Hematopoietic multipotent progenitor cell treated with erythropoietin and hydrocortisone succinate and interleukin-3 and kit ligand, for 4 days (in vitro differentiated cells): ENCODE measurements around the gene MAPT.
"Not testable (repeated sequence)": the region's sequence is repeated elsewhere in the genome, so short reads cannot be mapped to it uniquely, and the experiment has no call there.

ENCODE experiments used
- DNase-seq: peaks from one replicate; pipeline ENCODE4 v3.0.0-alpha.2; 2015

The MAPT gene

GRCh38 chr17:45931677-45932076, 37.3 kb downstream of the MAPT start:
- no peak for DNase-seq

- DNase-seq, result no peak
Observed at GRCh38 chr17:45934044-45934979, 40.0 kb downstream of the MAPT start.

- no peak for DNase-seq
Observed at GRCh38 chr17:45935197-45935709, 40.9 kb downstream of the MAPT start.

- no peak for DNase-seq
Observed at GRCh38 chr17:45935710-45936509, 41.6 kb downstream of the MAPT start.

GRCh38 chr17:45936610-45937009, 42.3 kb downstream of the MAPT start:
- no peak for DNase-seq

DNA sequence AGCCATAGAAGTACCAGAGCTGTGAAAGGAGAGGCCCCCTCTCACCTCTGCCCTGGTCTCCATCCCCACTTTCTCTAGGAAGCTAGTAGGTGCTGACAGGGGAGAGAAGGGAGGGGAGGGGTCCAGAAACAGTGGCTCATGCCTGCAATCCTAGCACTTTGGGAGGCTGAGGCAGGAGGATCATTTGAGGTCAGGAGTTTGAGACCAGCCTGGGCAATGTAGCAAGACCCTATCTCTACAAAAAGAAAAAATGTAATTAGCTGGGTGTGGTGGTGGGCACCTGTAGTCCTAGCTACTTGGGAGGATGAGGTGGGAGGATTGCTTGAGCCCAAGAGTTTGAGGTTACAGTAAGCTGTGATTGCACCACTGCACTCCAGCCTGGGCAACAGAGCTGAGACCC, 42.8 kb downstream of the MAPT start:
- not testable (repeated sequence) for DNase-seq

DNA sequence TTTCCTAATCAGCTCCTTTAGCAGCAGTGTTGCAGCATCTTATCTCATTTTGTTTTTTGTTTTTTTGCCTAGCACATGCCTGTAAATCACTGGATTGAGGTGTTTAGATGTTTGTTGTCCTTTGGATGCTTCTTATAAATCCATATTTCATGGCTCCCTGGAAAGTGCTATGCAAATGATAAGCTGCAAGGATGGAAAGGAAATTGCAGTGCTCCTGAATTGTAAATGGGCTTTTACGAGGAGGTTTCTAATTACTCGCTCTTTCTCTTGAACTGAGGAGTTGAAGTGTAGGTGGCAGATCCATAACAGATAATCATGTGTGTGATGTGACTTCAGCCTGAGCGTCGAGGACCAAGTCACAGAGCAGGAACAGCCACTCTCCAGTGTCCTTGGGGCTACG, 45.0 kb downstream of the MAPT start:
- no peak for DNase-seq

DNA sequence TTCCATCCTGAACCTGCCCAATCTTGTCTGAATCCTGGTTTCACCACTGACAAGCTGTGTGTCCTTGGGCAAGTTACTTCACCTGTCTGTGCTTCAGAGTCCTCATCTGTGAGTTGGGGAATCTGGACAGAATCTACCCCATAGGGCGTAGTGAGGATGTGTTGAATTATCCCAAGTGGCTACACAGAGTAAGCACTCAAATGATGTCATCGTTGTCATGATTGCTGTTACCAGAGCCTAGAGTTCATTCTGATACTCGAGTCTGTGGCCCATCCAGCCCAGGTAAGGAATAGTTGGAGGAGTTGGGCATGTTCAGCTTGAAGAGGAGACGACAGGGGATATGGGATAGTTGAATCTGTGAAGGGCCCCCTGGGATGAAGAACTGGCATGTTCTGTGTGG, 45.9 kb downstream of the MAPT start:
- no peak for DNase-seq

DNA sequence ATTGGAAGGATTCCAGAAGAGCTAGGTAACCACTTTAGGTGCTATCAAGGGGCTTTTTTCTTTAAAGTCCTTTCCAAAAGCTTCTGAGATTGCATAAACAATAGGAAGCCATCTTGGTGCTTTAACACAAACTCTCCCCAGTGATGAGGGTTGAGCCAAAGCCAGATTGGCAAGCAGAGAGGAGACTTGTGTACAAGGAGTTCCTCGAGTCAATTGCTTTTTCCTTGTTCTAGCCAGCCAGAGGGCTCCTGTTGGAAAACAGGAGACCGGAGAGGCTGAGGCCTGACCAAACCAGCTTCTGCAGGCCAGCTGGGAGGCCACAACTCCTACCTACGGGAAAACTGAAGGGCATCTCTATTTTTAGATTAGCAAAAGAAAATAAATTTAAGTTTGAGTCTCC, 46.5 kb downstream of the MAPT start:
- DNase-seq, result no peak

GRCh38 chr17:45941395-45941794, 47.0 kb downstream of the MAPT start:
- no peak for DNase-seq

GRCh38 chr17:45942284-45942683, 47.9 kb downstream of the MAPT start:
- no peak for DNase-seq

DNA sequence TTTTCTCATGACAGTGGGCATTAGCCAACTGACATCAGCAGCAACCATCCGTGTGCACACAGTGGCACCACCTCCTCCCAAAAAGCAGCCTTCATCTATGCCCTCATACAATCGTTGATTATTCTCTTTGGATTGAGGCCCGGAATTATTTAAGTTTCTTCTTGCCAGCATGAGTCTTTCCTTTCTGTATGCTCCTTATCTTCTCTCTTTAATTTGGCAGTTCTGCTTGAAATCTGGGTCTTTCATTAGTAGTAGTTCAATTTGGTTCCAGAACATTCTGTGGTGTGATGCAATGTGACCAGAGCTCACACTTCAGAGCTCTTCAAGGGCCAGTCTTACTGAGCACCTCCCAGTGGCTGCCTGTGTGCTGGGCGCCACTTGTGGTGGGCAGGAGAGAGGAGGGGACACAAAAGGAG, 52.5 kb downstream of the MAPT start:
- no peak for DNase-seq

- DNase-seq, result no peak
Observed at GRCh38 chr17:45948498-45948880, 54.1 kb downstream of the MAPT start.

- peak; percentile 86 for DNase-seq
Observed at GRCh38 chr17:45948881-45949624, 54.7 kb downstream of the MAPT start.

DNA sequence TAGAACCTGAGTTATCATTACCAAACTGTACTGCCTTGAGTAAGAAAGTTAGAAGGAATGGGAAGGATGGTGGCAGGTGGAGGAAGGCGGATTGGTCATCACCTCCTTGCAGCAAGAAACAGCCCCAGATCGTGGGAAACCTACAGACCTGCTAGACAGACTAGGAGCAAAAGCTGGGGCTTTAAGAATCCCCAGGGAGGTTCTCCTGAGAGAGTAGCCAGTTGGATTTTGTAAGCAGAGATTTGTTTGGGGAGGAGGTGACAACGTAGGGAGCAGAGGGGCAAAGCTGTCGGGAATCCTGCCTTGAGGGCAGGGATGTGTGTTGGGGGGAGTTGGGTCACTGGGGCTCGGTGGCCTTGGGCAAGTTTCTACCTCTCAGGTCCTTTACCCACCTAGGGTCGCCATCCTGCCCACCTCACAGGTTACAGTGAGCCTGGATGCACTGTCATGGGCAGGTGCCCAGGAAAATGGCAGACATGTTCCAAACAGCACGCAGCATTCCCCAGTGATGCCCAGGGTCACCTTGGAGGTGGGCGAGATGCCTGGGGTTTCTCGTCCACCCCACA, 55.5 kb downstream of the MAPT start:
- no peak for DNase-seq

GRCh38 chr17:45950888-45951287, 56.5 kb downstream of the MAPT start:
- no peak for DNase-seq

- DNase-seq, result no peak
Observed at GRCh38 chr17:45951403-45951802, 57.0 kb downstream of the MAPT start.

DNA sequence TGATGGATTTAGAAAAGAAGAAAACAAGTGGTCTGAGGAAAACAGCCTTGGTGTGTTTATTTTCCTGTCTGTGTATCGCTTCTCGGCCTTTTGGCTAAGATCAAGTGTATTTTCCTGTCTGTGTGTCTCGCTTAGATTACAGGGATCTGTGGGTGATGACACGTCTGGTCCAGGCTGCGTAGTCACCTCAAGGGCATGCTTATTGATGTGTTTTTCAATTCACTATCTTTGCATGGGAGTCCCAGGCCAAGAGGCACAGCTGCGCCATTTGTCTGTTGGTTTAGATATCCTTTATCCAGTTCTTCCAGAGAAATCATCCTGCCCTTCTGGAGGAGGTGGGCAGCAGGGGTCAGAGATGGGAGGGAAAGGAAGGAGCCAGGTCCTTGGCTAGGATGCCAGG, 57.6 kb downstream of the MAPT start:
- DNase-seq, result no peak

DNA sequence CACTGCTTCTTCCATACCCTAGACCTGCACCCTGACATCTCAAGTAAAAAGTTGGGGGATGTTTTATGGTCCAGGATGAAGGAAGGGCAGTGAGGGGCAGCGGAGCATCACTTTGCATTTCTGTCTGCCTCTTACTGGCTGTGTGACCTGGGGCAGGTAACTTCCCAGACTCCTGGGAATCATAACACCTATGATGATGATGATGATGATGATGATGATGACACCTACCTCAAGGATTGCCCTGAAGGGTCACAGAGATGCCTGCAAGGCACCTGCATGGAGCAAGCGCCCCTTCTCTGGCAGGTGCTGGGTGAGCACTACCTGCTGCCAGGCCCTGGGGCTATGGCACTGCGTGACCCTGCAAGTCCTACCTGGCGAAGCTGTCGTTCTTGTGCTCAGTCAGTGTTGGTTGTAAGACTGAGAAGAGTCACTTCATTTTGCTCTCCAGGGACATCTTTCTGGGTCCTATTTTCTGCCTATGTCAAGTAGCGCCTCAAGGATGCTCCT, 58.5 kb downstream of the MAPT start:
- DNase-seq, result no peak

- no peak for DNase-seq
Observed at GRCh38 chr17:45953561-45953960, 59.2 kb downstream of the MAPT start.

DNA sequence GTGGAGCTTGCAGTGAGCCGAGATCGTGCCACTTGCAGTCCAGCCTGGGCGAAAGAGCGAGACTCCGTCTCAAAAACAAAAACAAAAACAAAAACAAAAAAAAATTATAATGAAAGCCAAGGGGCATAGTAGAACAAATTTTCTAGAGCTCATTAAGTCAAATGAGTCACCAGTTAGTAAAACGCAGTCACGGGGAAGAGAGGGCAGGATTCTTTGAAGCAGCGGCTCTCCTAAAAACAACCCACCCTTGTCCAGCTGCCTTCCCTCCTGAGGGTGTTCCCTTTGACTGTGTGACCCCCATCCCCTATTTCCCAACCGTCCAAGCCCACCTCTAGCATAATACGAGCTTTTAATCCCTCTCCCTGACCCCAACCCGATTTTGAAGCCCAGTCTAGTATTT, 60.6 kb downstream of the MAPT start:
- no peak for DNase-seq

DNA sequence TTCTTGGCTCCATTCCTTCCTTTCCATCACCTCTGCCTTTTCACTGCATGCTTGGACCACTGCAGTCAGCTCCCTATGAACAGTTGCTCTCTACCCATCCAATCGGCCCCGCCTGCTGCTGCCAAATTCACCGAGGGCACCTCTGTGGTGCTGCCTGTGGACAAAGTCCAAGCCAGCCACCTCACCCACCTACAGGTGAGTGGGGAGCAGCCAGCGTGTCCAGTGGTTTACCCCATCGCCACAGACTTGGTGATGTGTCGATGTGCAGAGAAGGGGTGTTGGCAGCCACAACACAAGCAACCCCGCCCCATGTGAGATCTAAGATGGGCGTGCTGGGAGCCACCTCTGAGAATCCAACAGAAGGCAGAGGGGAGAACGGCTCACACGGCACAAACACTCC, 61.0 kb downstream of the MAPT start:
- DNase-seq, result no peak

GRCh38 chr17:45956090-45956489, 61.7 kb downstream of the MAPT start:
- no peak for DNase-seq
